Cardiac septum (tissue), 1 donor: ENCODE data around the gene METTL2A. TPM values are rescaled to one million over a fixed set of nuclear protein-coding genes. Genes with fewer than 3 reads are reported as not detected.

Source experiments
- total RNA-seq: library from RNA; stranded (reverse); fragmentation: NEBNext Ultra II Directional; extraction: Animal tissue kit (Norgen Biotek cat#: 25700); gene quantifications from one replicate; pipeline ENCODE4 v1.2.1, GENCODE V29; 2021
- donor health status: DM: no; HTN: no; CAD: no.

METTL2A gene
- total RNA-seq, 1 donor from 2014 or later = 17.1 TPM

Other genes with a start within 250 kb of the METTL2A start
- gene EFCAB3, start 43.3 kb upstream of the METTL2A start, total RNA-seq = not detected
- gene TLK2, start 54.9 kb downstream of the METTL2A start, total RNA-seq = 30.7 TPM
- gene MRC2, start 203.8 kb downstream of the METTL2A start, total RNA-seq = 28.9 TPM